ENCODE data around the gene POU4F1. TPM values are rescaled to one million over a fixed set of nuclear protein-coding genes. Genes with fewer than 3 reads are reported as not detected.

Gene POU4F1
- total RNA-seq, 6 experiments from 2014 or later = 0.07 to 0.25 (median 0.19) TPM; not detected in 3

- DNase-seq = no peak
- H3K4me1 ChIP-seq = peaks cover 0 to 30% (median 7%) of the 10 kb centered on the region in 4 donors
- ATAC-seq = no peak
- H3K9me3 ChIP-seq = no peaks in the 10 kb centered on the region
- TF ChIP-seq, protein P1, sequence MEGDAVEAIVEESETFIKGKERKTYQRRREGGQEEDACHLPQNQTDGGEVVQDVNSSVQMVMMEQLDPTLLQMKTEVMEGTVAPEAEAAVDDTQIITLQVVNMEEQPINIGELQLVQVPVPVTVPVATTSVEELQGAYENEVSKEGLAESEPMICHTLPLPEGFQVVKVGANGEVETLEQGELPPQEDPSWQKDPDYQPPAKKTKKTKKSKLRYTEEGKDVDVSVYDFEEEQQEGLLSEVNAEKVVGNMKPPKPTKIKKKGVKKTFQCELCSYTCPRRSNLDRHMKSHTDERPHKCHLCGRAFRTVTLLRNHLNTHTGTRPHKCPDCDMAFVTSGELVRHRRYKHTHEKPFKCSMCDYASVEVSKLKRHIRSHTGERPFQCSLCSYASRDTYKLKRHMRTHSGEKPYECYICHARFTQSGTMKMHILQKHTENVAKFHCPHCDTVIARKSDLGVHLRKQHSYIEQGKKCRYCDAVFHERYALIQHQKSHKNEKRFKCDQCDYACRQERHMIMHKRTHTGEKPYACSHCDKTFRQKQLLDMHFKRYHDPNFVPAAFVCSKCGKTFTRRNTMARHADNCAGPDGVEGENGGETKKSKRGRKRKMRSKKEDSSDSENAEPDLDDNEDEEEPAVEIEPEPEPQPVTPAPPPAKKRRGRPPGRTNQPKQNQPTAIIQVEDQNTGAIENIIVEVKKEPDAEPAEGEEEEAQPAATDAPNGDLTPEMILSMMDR (IDR thresholded peaks at IDR 0.05) = no peak
- no peak for TF ChIP-seq POLR2A (IDR thresholded peaks at IDR 0.05)
- WGBS (ENCODE audit: insufficient coverage, low coverage, low lambda C conversion rate, missing lambda C conversion rate) = 7% methylated on average over 6 of the region's 6 CpGs
- intact Hi-C loops (cut with DNase I) = no loop called here
- H3K27ac ChIP-seq = no peak overlapping the region
- H3K27me3 ChIP-seq = peaks cover 24 to 79% of the 10 kb centered on the region in 2 donors
- no peak overlapping the region for H3K4me3 ChIP-seq
- no peaks in the 10 kb centered on the region for H3K36me3 ChIP-seq
Observed at GRCh38 chr13:78599645-78600279, 3.6 kb downstream of the POU4F1 start.

DNA sequence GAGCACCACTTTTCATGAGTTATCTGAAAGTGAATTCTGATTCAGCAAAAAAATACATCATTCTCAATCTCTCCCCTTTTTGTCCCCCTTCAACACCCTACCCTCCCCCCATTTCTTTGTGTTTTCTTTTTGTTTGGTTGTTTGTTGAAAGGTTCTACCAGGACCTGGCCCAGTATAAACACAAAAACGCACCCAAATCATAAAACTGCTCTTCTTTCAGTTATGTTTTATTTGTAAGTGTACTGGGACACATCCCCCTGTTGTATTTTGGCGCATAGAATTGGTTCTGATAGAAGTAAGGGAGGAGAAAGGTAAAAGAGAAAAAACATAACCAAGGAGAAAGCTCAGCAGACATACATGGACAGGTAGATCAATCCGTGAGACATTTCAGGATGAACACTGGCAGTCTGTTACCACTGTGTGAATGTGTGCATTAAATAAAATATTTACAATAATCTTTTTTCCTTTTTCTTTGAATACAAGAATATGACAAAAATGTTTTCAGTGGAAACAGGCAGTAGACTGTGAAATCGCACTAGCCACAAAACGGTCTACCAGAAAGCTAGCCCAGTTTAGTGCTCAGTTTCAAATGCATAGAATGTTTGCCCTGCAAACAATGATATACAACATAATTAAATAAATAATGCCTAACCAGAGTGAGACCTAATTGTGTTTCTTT, 4.2 kb downstream of the POU4F1 start:
- 13% methylated on average over 5 of the region's 5 CpGs for WGBS (ENCODE audit: insufficient coverage, low coverage, low lambda C conversion rate, missing lambda C conversion rate)
- Histone ChIP-seq H3K27ac (no peak overlapping the region), H3K27me3 (peaks cover 24 to 81% of the 10 kb centered on the region in 2 donors), H3K4me3 (no peak overlapping the region), H3K36me3 (no peaks in the 10 kb centered on the region), H3K4me1 (peaks cover 0 to 30% (median 7%) of the 10 kb centered on the region in 4 donors), H3K9me3 (no peaks in the 10 kb centered on the region)
- TF ChIP-seq, protein P1 (IDR thresholded peaks at IDR 0.05) = no peak
- TF ChIP-seq POLR2A (IDR thresholded peaks at IDR 0.05) = no peak
- intact Hi-C loops (cut with DNase I) = no loop called here
- ATAC-seq (no peak), DNase-seq (no peak)

GRCh38 chr13:78598116-78598781, 5.1 kb downstream of the POU4F1 start:
- Histone ChIP-seq H3K27me3 (peaks cover 24 to 83% of the 10 kb centered on the region in 2 donors), H3K4me3 (no peak overlapping the region), H3K4me1 (peaks cover 0 to 26% (median 7%) of the 10 kb centered on the region in 4 donors), H3K27ac (no peak overlapping the region), H3K9me3 (no peaks in the 10 kb centered on the region), H3K36me3 (no peaks in the 10 kb centered on the region)
- intact Hi-C loops (cut with DNase I) = no loop called here
- DNase-seq = no peak
- TF ChIP-seq, protein P1 (IDR thresholded peaks at IDR 0.05) = no peak
- no peak for TF ChIP-seq POLR2A (IDR thresholded peaks at IDR 0.05)
- WGBS (ENCODE audit: insufficient coverage, low coverage, low lambda C conversion rate, missing lambda C conversion rate) = 16% methylated on average over 3 of the region's 3 CpGs
- ATAC-seq = no peak

DNA sequence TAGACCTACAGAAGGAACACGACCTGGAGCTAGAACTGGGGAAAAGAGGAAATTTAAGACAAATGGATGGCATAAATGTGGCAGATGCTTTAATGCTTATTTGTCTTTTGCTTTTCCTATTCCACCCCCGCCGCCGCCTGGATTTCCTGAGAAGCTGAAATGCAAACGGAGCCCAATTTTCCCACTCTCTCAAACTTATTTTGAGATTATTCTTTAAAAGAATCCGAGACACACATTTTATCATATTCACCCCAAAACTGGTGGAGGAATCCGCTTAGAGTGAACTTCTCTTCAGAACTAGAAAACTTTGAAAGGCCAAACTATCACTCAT, 5.8 kb downstream of the POU4F1 start:
- ATAC-seq = no peak
- Histone ChIP-seq H3K4me1 (peaks cover 0 to 20% (median 7%) of the 10 kb centered on the region in 4 donors), H3K27me3 (peaks cover 20 to 82% of the 10 kb centered on the region in 2 donors), H3K36me3 (no peaks in the 10 kb centered on the region), H3K9me3 (no peaks in the 10 kb centered on the region), H3K4me3 (no peak overlapping the region), H3K27ac (no peak overlapping the region)
- intact Hi-C loops (cut with DNase I) = no loop called here
- WGBS (ENCODE audit: insufficient coverage, low coverage, low lambda C conversion rate, missing lambda C conversion rate) = 22% methylated on average over 7 of the region's 7 CpGs
- TF ChIP-seq, protein P1 (IDR thresholded peaks at IDR 0.05) = no peak
- no peak for DNase-seq

Measured in right lobe of liver (tissue), 6 donors.